A549 treated with AZD9567 at 1 μM for 4 hours (cell line): Measurements from ENCODE around the gene CD24. TPM values are rescaled to one million over a fixed set of nuclear protein-coding genes. Genes with fewer than 3 reads are reported as not detected.

ENCODE experiments used
- total RNA-seq: library from RNA; stranded (reverse); fragments of 200-300 nt; extraction: Qiagen RNA extraction; gene quantifications from 5 replicates; pipeline ENCODE4 v1.2.3, GENCODE V29; 2022; ENCODE audit not compliant: insufficient read depth

The CD24 gene, protein sequence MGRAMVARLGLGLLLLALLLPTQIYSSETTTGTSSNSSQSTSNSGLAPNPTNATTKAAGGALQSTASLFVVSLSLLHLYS
- 243 to 274 TPM (median 267 TPM) in 5 replicates for total RNA-seq

DNA sequence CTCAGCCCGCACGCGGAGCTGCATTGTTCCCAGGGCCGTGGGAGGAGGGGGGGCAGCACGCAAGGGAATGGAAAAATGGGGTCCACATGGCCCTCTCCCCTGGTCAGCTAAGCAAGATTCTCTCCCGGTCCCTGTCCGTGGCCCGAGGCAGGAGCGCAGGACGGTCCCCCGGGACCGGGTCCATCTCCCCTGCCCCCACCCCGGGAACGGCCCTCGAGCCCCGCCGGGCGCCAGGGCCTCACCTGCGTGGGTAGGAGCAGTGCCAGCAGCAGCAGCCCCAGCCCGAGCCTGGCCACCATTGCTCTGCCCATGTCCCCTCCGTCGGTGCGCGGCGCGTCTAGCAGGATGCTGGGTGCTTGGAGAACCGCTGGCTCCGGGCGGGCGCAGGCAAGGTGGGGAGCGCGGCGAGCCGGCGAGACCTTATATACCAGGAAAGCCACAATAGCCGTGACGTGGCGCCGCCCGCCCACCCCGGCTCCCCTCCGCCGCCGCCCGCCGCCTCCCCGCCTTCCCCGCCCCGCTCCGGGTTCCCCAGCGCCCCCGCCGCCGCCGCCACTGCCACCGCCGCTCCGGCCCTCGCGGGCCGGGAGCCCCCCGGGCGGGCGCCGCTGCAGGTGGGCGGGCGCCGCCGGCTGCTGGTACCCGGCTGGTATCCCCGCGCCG is at the start of gene CD24:
Gene CD24, minus strand, starts transcription at position 394 of the 663 bp plus-strand sequence. Its CDS starts 83 bp downstream, at position 311.

Other genes with a start within 250 kb of the CD24 start
- 10.2 to 24.1 TPM (median 10.6 TPM) in 5 replicates for gene MTRES1, start 53.5 kb upstream of the CD24 start, total RNA-seq
- gene BEND3, start 140.8 kb upstream of the CD24 start, total RNA-seq = 2.8 to 3.8 TPM (median 3.0 TPM) in 5 replicates